Chondrocyte (in vitro differentiated cells): ENCODE results near the gene PRAMEF5. TPM values are rescaled to one million over a fixed set of nuclear protein-coding genes. Genes with fewer than 3 reads are reported as not detected.
"Not testable (repeated sequence)": the region's sequence is repeated elsewhere in the genome, so short reads cannot be mapped to it uniquely, and the experiment has no call there.

Experiments used
- DNase-seq: peaks from one replicate; pipeline ENCODE4 v3.0.0; 2021; ENCODE audit warnings: mixed read lengths, low spot score
- H3K27ac Mint-ChIP-seq: one replicate; pipeline ENCODE4 v1.8.0; 2021; ENCODE audit warnings: mild to moderate bottlenecking, moderate library complexity, mixed read lengths; ENCODE audit not compliant: unreplicated experiment
- H3K27me3 Mint-ChIP-seq: 2 replicates; pipeline ENCODE4 v1.8.0; 2021; ENCODE audit warnings: low read depth, mixed read lengths
- H3K36me3 Mint-ChIP-seq: 2 replicates; pipeline ENCODE4 v1.8.0; 2021; ENCODE audit warnings: low read depth, mixed read lengths
- H3K4me1 Mint-ChIP-seq: 2 replicates; pipeline ENCODE4 v1.8.0; 2021; ENCODE audit warnings: low read depth, mild to moderate bottlenecking, mixed read lengths
- H3K4me3 Mint-ChIP-seq: one replicate; pipeline ENCODE4 v1.8.0; 2021; ENCODE audit warnings: mild to moderate bottlenecking, moderate library complexity, mixed read lengths; ENCODE audit not compliant: unreplicated experiment
- H3K9me3 Mint-ChIP-seq: 2 replicates; pipeline ENCODE4 v1.8.0; 2021; ENCODE audit warnings: low read depth, mixed read lengths
- long read RNA-seq: library from polyadenylated mRNA; stranded (forward); transcript quantifications from one replicate; pipeline ENCODE4 v2.0.0, GENCODE V29; 2021
- total RNA-seq: library from RNA; stranded (reverse); gene quantifications from 3 replicates; pipeline ENCODE4 v1.2.1, GENCODE V29; 2021
- TF ChIP-seq, protein P1 (sequence below): fragments of 200-600 bp; sonication (generic); IDR thresholded peaks from 2 replicates; pipeline ENCODE4 v1.5.0; 2021; ENCODE audit warnings: antibody characterized with exemption, mild to moderate bottlenecking, moderate library complexity

PRAMEF5 gene
- not detected in 3 replicates for total RNA-seq
- long read RNA-seq, result 0 reads

DNA sequence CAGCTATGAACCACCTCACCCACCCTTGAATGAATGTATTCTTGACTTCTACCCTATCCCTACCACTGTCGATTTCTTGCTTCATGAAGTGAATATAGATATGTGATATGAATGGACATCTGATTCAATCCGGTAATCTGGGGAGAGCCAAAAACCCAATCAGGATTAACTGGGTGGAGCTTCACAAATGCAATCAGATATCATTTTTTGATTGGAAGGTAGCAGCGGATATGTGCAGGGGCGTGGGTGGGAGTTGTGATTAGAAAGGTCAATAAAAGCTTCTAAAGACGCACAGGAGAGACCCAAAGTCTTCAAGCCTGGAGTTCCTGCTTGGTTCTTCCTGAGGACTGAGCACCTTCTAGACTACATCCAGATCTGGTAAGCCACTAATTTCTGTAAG, at the start of gene PRAMEF5:
TSS of gene PRAMEF5 (plus strand) at position 301 of the 400 bp plus-strand sequence. CDS start 5,071 bp downstream, outside the sequence.
- H3K27ac Mint-ChIP-seq, DNase-seq, H3K27me3 Mint-ChIP-seq, H3K36me3 Mint-ChIP-seq, H3K9me3 Mint-ChIP-seq, H3K4me3 Mint-ChIP-seq, H3K4me1 Mint-ChIP-seq: not testable (repeated sequence)

DNA sequence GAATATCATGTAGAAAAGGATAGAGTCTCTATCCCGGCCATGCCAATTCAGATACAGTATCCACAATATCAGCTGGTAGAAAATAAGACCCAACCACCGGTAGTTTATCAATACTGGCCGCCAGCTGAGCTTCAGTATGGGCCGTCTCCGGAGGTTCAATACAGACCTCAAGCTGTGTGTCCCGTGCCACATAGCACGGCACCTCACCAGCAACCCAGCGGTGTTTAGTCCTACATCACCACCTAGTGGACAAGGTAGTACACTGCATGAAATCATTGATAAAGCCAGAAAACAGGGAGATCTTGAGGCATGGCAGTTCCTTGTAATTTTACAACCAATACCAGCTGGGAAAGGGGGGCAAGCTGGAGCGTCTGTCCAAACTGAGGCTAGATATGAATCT, 45.3 kb upstream of the PRAMEF5 start:
- H3K27me3 Mint-ChIP-seq, H3K4me1 Mint-ChIP-seq, H3K27ac Mint-ChIP-seq, DNase-seq, H3K36me3 Mint-ChIP-seq, H3K4me3 Mint-ChIP-seq, H3K9me3 Mint-ChIP-seq: not testable (repeated sequence)

DNA sequence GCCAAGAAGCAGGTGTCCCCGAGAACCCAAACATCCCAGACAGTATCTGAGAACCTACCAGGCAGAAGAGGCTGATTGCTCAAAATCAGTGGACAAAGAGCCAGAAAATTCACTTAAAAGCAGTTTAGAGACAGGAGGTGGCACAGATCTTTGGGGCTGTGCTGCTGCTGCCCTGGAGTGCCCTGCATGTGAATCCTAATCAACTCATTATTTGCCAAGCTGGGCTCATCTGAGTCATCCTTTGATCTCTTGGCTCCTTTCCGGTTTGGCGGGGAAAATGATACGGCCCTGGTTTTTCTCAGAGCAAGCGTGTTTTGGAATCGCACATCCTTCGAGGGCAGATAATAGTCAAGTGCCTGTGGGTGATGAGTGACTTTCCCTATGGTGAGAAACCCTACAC, 37.4 kb upstream of the PRAMEF5 start:
- H3K4me1 Mint-ChIP-seq, H3K27ac Mint-ChIP-seq, DNase-seq, H3K36me3 Mint-ChIP-seq, H3K9me3 Mint-ChIP-seq, H3K4me3 Mint-ChIP-seq, H3K27me3 Mint-ChIP-seq: not testable (repeated sequence)

DNA sequence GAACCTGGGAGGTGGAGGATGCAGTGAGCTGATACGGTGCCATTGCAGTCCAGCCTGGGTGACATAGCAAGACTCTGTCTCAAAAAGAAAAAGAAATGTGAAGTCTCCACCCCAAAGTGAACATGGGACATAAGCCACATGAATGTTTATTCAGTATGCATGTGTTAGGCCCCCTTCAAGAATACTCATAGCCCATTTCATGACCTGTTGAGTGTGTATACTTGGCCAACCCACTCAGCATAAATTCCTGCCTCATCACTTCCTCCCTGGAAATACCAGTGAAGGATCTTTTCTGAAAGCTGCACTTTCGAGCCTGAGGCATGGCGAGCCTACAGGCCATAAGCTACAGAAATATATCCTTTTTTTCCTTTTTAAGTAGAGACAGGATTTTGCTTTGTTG, 34.8 kb upstream of the PRAMEF5 start:
- H3K9me3 Mint-ChIP-seq, H3K27me3 Mint-ChIP-seq, H3K36me3 Mint-ChIP-seq, H3K27ac Mint-ChIP-seq, H3K4me1 Mint-ChIP-seq, DNase-seq, H3K4me3 Mint-ChIP-seq: not testable (repeated sequence)

DNA sequence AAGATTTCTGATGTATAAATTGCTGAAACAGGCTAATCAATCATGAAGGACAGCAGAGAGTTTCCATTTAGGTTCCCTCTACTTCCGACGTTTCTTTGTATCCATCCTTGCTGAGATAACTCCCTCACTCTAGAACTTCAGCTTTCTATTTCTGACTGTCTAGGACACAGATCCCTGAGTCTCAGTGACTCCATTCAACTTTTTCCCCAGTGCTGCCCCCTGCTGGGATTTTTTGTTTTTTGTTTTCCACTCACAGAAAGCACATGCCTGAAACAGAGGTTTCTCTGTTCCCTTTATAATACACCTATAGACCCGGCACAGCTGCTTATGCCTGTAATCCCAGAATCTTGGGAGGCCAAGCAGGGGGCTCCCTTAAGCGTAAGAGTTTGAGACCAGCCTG, 31.2 kb upstream of the PRAMEF5 start:
- not testable (repeated sequence) for H3K27ac Mint-ChIP-seq, H3K4me3 Mint-ChIP-seq, DNase-seq, H3K4me1 Mint-ChIP-seq, H3K36me3 Mint-ChIP-seq, H3K9me3 Mint-ChIP-seq, H3K27me3 Mint-ChIP-seq

DNA sequence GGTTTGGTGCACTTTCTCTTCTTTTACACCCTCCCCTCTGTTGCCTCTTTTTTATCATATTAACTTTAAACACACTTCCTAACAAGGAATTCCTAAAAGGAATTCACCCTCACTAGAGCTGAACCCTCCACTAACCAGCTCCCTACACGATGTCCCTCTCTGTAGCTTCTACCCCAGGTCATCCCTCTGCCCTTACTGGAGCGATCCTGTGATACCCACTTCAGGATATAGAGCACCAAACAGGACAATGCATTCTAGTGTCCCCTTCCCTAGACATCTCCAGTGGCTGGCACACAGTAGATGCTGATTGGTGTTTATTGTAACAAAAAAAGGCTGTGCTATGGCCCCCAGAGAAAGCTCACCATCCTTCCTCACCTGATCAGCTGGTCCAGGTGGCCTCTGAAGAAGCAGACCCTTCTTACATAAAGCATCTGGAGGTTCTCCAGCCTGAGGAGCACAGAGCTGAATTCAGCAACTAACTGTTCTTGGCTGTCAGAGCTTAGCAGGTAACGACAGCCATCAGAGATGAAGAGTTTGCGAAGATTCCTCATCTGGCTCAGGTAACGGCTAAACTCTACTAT, 29.4 kb upstream of the PRAMEF5 start:
- H3K36me3 Mint-ChIP-seq, result no peaks in the 10 kb centered on the region
- H3K27me3 Mint-ChIP-seq, result no peaks in the 10 kb centered on the region
- TF ChIP-seq, protein P1, sequence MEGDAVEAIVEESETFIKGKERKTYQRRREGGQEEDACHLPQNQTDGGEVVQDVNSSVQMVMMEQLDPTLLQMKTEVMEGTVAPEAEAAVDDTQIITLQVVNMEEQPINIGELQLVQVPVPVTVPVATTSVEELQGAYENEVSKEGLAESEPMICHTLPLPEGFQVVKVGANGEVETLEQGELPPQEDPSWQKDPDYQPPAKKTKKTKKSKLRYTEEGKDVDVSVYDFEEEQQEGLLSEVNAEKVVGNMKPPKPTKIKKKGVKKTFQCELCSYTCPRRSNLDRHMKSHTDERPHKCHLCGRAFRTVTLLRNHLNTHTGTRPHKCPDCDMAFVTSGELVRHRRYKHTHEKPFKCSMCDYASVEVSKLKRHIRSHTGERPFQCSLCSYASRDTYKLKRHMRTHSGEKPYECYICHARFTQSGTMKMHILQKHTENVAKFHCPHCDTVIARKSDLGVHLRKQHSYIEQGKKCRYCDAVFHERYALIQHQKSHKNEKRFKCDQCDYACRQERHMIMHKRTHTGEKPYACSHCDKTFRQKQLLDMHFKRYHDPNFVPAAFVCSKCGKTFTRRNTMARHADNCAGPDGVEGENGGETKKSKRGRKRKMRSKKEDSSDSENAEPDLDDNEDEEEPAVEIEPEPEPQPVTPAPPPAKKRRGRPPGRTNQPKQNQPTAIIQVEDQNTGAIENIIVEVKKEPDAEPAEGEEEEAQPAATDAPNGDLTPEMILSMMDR, result no peak
- peak; percentile 34 for DNase-seq
- H3K27ac Mint-ChIP-seq, result no peak overlapping the region
- no peak overlapping the region for H3K4me3 Mint-ChIP-seq
- peaks cover 12% of the 10 kb centered on the region for H3K9me3 Mint-ChIP-seq
- no peaks in the 10 kb centered on the region for H3K4me1 Mint-ChIP-seq

DNA sequence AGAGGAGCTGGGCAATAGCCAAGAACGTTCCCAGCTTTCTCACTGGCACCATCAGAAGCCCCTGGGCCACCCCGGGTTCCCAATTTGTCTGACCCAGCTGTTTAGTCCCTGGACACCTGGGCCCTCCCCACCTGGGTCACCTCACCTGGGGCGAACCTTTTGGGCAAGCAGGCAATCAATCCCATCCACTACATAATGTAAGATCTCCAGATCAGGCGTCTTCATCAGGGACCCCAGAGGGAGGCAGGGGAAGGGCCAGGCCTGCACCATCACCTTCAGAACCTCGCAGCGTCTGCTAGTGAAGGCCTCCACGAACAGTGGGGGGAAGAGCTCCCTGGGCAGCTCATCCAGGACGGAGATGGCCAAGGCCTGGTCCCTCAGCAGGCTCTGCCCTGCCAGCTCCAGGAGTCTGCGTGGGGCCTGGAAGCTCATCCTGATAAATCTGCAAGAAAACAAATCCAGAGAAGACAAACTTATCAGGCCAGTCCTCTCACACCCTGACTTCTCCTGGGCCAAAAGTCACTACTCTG, 28.3 kb upstream of the PRAMEF5 start, which contains the start of gene PRAMEF18:
TSS of gene PRAMEF18 (minus strand) at position 480 of the 530 bp plus-strand sequence. CDS start at position 432, 48 bp downstream.
- H3K4me3 Mint-ChIP-seq, H3K27me3 Mint-ChIP-seq, H3K27ac Mint-ChIP-seq, H3K4me1 Mint-ChIP-seq, H3K36me3 Mint-ChIP-seq: not testable (repeated sequence)
- peaks cover 20% of the 10 kb centered on the region for H3K9me3 Mint-ChIP-seq
- peak; percentile 73 for DNase-seq

DNA sequence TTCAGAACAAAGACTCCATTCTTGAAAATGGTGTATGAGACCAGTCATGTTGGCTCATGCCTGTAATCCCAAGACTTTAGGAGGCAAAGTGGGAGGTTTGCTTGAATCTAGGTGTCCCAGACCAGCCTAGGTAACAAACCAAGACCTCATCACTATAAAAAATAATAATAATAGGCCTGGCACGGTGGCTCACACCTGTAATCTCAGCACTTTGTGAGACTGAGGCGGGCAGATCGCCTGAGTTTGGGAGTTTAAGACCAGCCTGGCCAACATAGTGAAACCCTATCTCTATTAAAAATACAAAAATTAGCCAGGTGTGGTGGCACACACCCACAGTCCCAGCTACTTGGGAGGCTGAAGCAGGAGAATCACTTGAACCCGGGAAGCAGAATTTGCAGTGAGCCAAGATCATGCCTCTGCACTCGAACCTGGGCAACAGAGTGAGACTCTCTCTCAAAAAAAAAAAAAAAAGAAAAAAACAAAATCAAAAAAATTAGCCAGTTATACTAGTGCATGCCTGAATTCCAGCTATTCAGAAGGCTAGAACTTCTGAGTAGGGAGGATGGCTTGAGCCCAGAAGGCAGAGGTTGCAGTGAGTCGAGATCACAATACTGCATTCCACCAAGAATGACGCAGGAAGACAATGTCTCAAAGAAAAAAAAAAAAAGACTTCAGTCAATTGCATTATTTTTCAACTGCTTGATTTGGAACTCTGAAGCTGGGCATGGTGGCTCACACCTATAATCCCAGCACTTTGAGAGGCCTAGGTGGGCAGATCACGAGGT, 26.5 kb upstream of the PRAMEF5 start:
- not testable (repeated sequence) for H3K4me1 Mint-ChIP-seq, H3K27me3 Mint-ChIP-seq, H3K27ac Mint-ChIP-seq, H3K36me3 Mint-ChIP-seq, H3K4me3 Mint-ChIP-seq
- H3K9me3 Mint-ChIP-seq, result peaks cover 31% of the 10 kb centered on the region
- DNase-seq, result peak; percentile 39
